ENCODE results near the gene EFNA5. TPM values are rescaled to one million over a fixed set of nuclear protein-coding genes. Genes with fewer than 3 reads are reported as not detected.
"Not testable (repeated sequence)": the region's sequence is repeated elsewhere in the genome, so short reads cannot be mapped to it uniquely, and the experiment has no call there.

The EFNA5 gene
- polyA plus RNA-seq, 1 donor (not counting 4 experiments of a cell fraction or from before 2014, with no cell fraction given) = 4.8 TPM

DNA sequence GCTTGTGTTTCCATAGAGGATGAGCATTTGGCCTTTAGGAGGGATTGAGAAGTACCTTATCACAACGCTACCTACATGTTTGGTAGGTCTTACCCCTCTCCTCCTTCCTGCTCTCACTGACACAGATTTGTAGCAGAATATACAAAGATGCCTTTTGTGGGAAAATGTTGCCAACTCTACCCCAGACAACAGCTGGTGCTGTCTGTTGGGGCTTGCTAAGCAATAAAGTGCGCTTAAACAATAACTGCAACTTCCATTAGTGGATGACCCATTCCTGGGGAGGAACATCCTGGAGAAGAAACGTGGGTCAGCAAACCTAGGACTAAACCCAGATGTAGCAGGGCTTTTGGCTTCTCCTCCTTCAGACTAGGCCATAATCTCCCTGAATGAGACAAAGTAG is 174.3 kb downstream of the EFNA5 start:
- DNase-seq (ENCODE audit: low read depth, low spot score) = no peak
- H3K4me2 ChIP-seq (ENCODE audit: control insufficient read depth, extremely low read depth, insufficient read depth, low read depth, low read length) = no peak overlapping the region
- TF ChIP-seq EZH2 (IDR thresholded peaks at IDR 0.05; ENCODE audit: low read length) = no peak
- TF ChIP-seq CTCF (optimal IDR thresholded peaks at IDR 0.05 in 1 of 3, IDR thresholded peaks at IDR 0.05 in 1 of 3, conservative IDR thresholded peaks at IDR 0.05 in 1 of 3; ENCODE audit: extremely low read depth in 1 of 3, insufficient read depth in 2 of 3, low read length in 3 of 3) = no peak
- H3K9ac ChIP-seq (ENCODE audit: control insufficient read depth, extremely low read depth, insufficient read depth, low read length) = no peak overlapping the region
- dilution Hi-C loops (cut with MboI; ENCODE audit: extremely low pct_ligation_motif_present, low sequenced_read_pairs) = no loop called here
- H3K27ac ChIP-seq (ENCODE audit: control insufficient read depth, insufficient read depth, low read length) = no peak overlapping the region
- H3K36me3 ChIP-seq (ENCODE audit: control insufficient read depth in 2 of 2, extremely low read depth in 1 of 2, insufficient read depth in 2 of 2, low read length in 2 of 2) = no peaks in the 10 kb centered on the region
- no peak overlapping the region for H3K4me3 ChIP-seq (ENCODE audit: control insufficient read depth in 2 of 3, extremely low read depth in 1 of 3, insufficient read depth in 2 of 3, low read depth in 1 of 3, low read length in 3 of 3)
- no peaks in the 10 kb centered on the region for H3K27me3 ChIP-seq (ENCODE audit: control insufficient read depth, extremely low read depth, insufficient read depth, low read length)
- H4K20me1 ChIP-seq (ENCODE audit: control insufficient read depth, extremely low read depth, insufficient read depth, low read length) = no peaks in the 10 kb centered on the region
- FAIRE-seq = no peak
- no peaks in the 10 kb centered on the region for H3K9me3 ChIP-seq (ENCODE audit: control insufficient read depth, low read depth, low read length)
- H3K4me1 ChIP-seq (ENCODE audit: control insufficient read depth, extremely low read depth, insufficient read depth, low read length) = no peaks in the 10 kb centered on the region
- no peaks in the 10 kb centered on the region for H3K9me1 ChIP-seq (ENCODE audit: control insufficient read depth, extremely low read depth, insufficient read depth, low read length)
- no peak overlapping the region for H2AFZ ChIP-seq (ENCODE audit: control insufficient read depth, low read length)
- peaks cover 4% of the 10 kb centered on the region for H3K79me2 ChIP-seq (ENCODE audit: control insufficient read depth, insufficient read depth, low read length)

DNA sequence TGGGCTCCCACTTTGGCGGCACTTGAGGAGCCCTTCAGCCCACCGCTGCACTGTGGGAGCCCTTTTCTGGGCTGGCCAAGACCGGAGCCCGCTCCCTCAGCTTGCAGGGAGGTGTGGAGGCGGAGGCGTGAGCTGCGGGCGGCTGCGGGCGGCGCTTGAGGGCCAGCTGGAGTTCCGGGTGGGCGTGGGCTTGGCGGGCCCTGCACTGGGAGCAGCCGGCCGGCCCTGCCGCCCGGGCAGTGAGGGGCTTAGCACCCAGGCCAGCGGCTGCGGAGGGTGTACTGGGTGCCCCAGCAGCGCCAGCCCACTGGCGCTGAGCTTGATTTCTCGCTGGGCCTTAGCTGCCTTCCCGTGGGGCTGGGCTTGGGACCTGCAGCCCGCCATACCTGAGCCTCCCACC is 176.6 kb downstream of the EFNA5 start:
- H3K36me3 ChIP-seq (ENCODE audit: control insufficient read depth in 2 of 2, extremely low read depth in 1 of 2, insufficient read depth in 2 of 2, low read length in 2 of 2); H3K27me3 ChIP-seq (ENCODE audit: control insufficient read depth, extremely low read depth, insufficient read depth, low read length); H3K27ac ChIP-seq (ENCODE audit: control insufficient read depth, insufficient read depth, low read length); dilution Hi-C loops (cut with MboI; ENCODE audit: extremely low pct_ligation_motif_present, low sequenced_read_pairs); H3K4me1 ChIP-seq (ENCODE audit: control insufficient read depth, extremely low read depth, insufficient read depth, low read length); DNase-seq (ENCODE audit: low read depth, low spot score); H3K9me1 ChIP-seq (ENCODE audit: control insufficient read depth, extremely low read depth, insufficient read depth, low read length); H3K4me2 ChIP-seq (ENCODE audit: control insufficient read depth, extremely low read depth, insufficient read depth, low read depth, low read length); H3K9ac ChIP-seq (ENCODE audit: control insufficient read depth, extremely low read depth, insufficient read depth, low read length); FAIRE-seq; H2AFZ ChIP-seq (ENCODE audit: control insufficient read depth, low read length); H3K4me3 ChIP-seq (ENCODE audit: control insufficient read depth in 2 of 3, extremely low read depth in 1 of 3, insufficient read depth in 2 of 3, low read depth in 1 of 3, low read length in 3 of 3); H3K9me3 ChIP-seq (ENCODE audit: control insufficient read depth, low read depth, low read length); H3K79me2 ChIP-seq (ENCODE audit: control insufficient read depth, insufficient read depth, low read length); H4K20me1 ChIP-seq (ENCODE audit: control insufficient read depth, extremely low read depth, insufficient read depth, low read length): not testable (repeated sequence)

- no peaks in the 10 kb centered on the region for H4K20me1 ChIP-seq (ENCODE audit: control insufficient read depth, extremely low read depth, insufficient read depth, low read length)
Observed at GRCh38 chr5:107487056-107487542, 183.6 kb downstream of the EFNA5 start.

More at GRCh38 chr5:107487056-107487542, 183.6 kb downstream of the EFNA5 start:
- DNase-seq (ENCODE audit: low read depth, low spot score) (no peak), FAIRE-seq (no peak)
- Histone ChIP-seq H3K4me3 (ENCODE audit: control insufficient read depth in 2 of 3, extremely low read depth in 1 of 3, insufficient read depth in 2 of 3, low read depth in 1 of 3, low read length in 3 of 3) (no peak overlapping the region), H3K9ac (ENCODE audit: control insufficient read depth, extremely low read depth, insufficient read depth, low read length) (no peak overlapping the region), H3K27me3 (ENCODE audit: control insufficient read depth, extremely low read depth, insufficient read depth, low read length) (no peaks in the 10 kb centered on the region), H3K79me2 (ENCODE audit: control insufficient read depth, insufficient read depth, low read length) (no peaks in the 10 kb centered on the region), H3K9me3 (ENCODE audit: control insufficient read depth, low read depth, low read length) (peaks cover 5% of the 10 kb centered on the region), H3K4me1 (ENCODE audit: control insufficient read depth, extremely low read depth, insufficient read depth, low read length) (peaks cover 14% of the 10 kb centered on the region), H3K4me2 (ENCODE audit: control insufficient read depth, extremely low read depth, insufficient read depth, low read depth, low read length) (no peak overlapping the region), H2AFZ (ENCODE audit: control insufficient read depth, low read length) (no peak overlapping the region), H3K9me1 (ENCODE audit: control insufficient read depth, extremely low read depth, insufficient read depth, low read length) (no peaks in the 10 kb centered on the region), H3K27ac (ENCODE audit: control insufficient read depth, insufficient read depth, low read length) (no peak overlapping the region), H3K36me3 (ENCODE audit: control insufficient read depth in 2 of 2, extremely low read depth in 1 of 2, insufficient read depth in 2 of 2, low read length in 2 of 2) (no peaks in the 10 kb centered on the region)
- dilution Hi-C loops (cut with MboI; ENCODE audit: extremely low pct_ligation_motif_present, low sequenced_read_pairs) = no loop called here
- no peak for TF ChIP-seq EZH2 (IDR thresholded peaks at IDR 0.05; ENCODE audit: low read length)
- TF ChIP-seq CTCF (optimal IDR thresholded peaks at IDR 0.05 in 1 of 3, IDR thresholded peaks at IDR 0.05 in 1 of 3, conservative IDR thresholded peaks at IDR 0.05 in 1 of 3; ENCODE audit: extremely low read depth in 1 of 3, insufficient read depth in 2 of 3, low read length in 3 of 3) = no peak

All from keratinocyte (primary cell).